GM23338 (cell line): ENCODE measurements around the gene GET3. TPM values are rescaled to one million over a fixed set of nuclear protein-coding genes. Genes with fewer than 3 reads are reported as not detected.

ENCODE experiments used
- ATAC-seq: fragments of 200-7000 bp; cut with Tn5 transposase; 3 replicates; pipeline ENCODE4 v1.9.1; 2020
- DNase-seq: peaks from one replicate; pipeline ENCODE4 v3.0.0-alpha.2; 2015; ENCODE audit warnings: low spot score
- H2AFZ ChIP-seq: fragments of 200-600 bp; sonication (generic); 2 replicates; pipeline ENCODE4 v1.8.0; 2016; ENCODE audit warnings: antibody characterized with exemption, mild to moderate bottlenecking, moderate library complexity
- H3F3A ChIP-seq: fragments of 200-600 bp; sonication (generic); replicated peaks from 2 replicates; pipeline ENCODE4 v1.8.0; 2017; ENCODE audit warnings: antibody characterized with exemption, mixed run types, low read depth
- H3K27ac ChIP-seq: fragments of 200-600 bp; sonication (generic); 2 replicates; pipeline ENCODE4 v1.6.1; 2016; ENCODE audit warnings: low read depth
- H3K27me3 ChIP-seq: fragments of 200-600 bp; sonication (generic); 2 replicates; pipeline ENCODE4 v1.8.0; 2016; ENCODE audit warnings: mild to moderate bottlenecking, mixed run types, moderate library complexity; ENCODE audit not compliant: insufficient read depth
- H3K36me3 ChIP-seq: fragments of 200-600 bp; sonication (generic); 2 replicates; pipeline ENCODE4 v1.8.0; 2016; ENCODE audit warnings: mild to moderate bottlenecking; ENCODE audit not compliant: insufficient read depth
- H3K4me1 ChIP-seq: fragments of 200-600 bp; sonication (generic); 2 replicates; pipeline ENCODE4 v1.8.0; 2016; ENCODE audit warnings: mild to moderate bottlenecking, moderate library complexity; ENCODE audit not compliant: insufficient read depth
- H3K4me2 ChIP-seq: fragments of 200-600 bp; sonication (generic); 2 replicates; pipeline ENCODE4 v1.7.1; 2017; ENCODE audit warnings: mixed run types
- H3K4me3 ChIP-seq: fragments of 200-600 bp; sonication (generic); 2 replicates; pipeline ENCODE4 v1.6.1; 2016; ENCODE audit warnings: mixed run types
- H3K79me2 ChIP-seq: fragments of 200-600 bp; sonication (generic); replicated peaks from 2 replicates; pipeline ENCODE4 v1.8.0; 2017; ENCODE audit warnings: mild to moderate bottlenecking; ENCODE audit not compliant: insufficient read depth
- H3K9me2 ChIP-seq: fragments of 200-600 bp; sonication (generic); 2 replicates; pipeline ENCODE4 v1.8.0; 2017; ENCODE audit not compliant: insufficient read depth
- H4K20me1 ChIP-seq: fragments of 200-600 bp; sonication (generic); replicated peaks from 2 replicates; pipeline ENCODE4 v1.8.0; 2017; ENCODE audit warnings: mild to moderate bottlenecking; ENCODE audit not compliant: insufficient read depth
- H3K27ac Mint-ChIP-seq: 2 replicates; pipeline ENCODE4 v1.8.0; 2020; ENCODE audit warnings: inconsistent platforms, mild to moderate bottlenecking, moderate library complexity, mixed read lengths
- H3K27me3 Mint-ChIP-seq: 3 replicates; pipeline ENCODE4 v1.8.0; 2022; ENCODE audit warnings: low read depth, mild to moderate bottlenecking, moderate library complexity, mixed read lengths, inconsistent platforms; ENCODE audit not compliant: insufficient read depth, poor library complexity
- H3K36me3 Mint-ChIP-seq: 3 replicates; pipeline ENCODE4 v1.8.0; 2021; ENCODE audit warnings: low read depth, mild to moderate bottlenecking, inconsistent platforms, moderate library complexity, mixed read lengths
- H3K4me1 Mint-ChIP-seq: 3 replicates; pipeline ENCODE4 v1.8.0; 2020; ENCODE audit warnings: mild to moderate bottlenecking, inconsistent platforms, mixed read lengths
- H3K4me3 Mint-ChIP-seq: 3 replicates; pipeline ENCODE4 v1.8.0; 2021; ENCODE audit warnings: moderate library complexity, mild to moderate bottlenecking, inconsistent platforms, mixed read lengths
- H3K9me3 Mint-ChIP-seq: 3 replicates; pipeline ENCODE4 v1.8.0; 2020; ENCODE audit warnings: moderate library complexity, mild to moderate bottlenecking, inconsistent platforms, mixed read lengths
- CTCF ChIP-seq, 2 experiments: fragments of 200-600 bp in 1 of 2; sonication (generic) in 1 of 2; conservative IDR thresholded peaks; 2 replicates each; pipeline versions ENCODE4 v1.5.1 to v1.6.1; 2016 to 2017; ENCODE audit warnings: antibody characterized with exemption in 2 of 2, low read depth in 2 of 2, mild to moderate bottlenecking in 2 of 2, moderate library complexity in 1 of 2
- ETS1 ChIP-seq: IDR thresholded peaks from 2 replicates; pipeline ENCODE4 v1.6.1; 2016; ENCODE audit warnings: antibody characterized with exemption
- EZH2 ChIP-seq: fragments of 200-600 bp; sonication (generic); IDR thresholded peaks from one replicate; pipeline ENCODE4 v1.8.0; 2017; ENCODE audit warnings: antibody characterized with exemption, mild to moderate bottlenecking, low read depth; ENCODE audit not compliant: unreplicated experiment
- EZH2phosphoT487 ChIP-seq: fragments of 200-600 bp; sonication (generic); IDR thresholded peaks from one replicate; pipeline ENCODE4 v1.8.1; 2018; ENCODE audit warnings: antibody characterized with exemption; ENCODE audit not compliant: unreplicated experiment
- JUNB ChIP-seq: IDR thresholded peaks from one replicate; pipeline ENCODE4 v1.6.1; 2016; ENCODE audit warnings: antibody characterized with exemption; ENCODE audit not compliant: unreplicated experiment
- POLR2AphosphoS5 ChIP-seq: IDR thresholded peaks from 2 replicates; pipeline ENCODE4 v1.6.1; 2016; ENCODE audit warnings: antibody characterized with exemption, low read depth
- REST ChIP-seq: IDR thresholded peaks from one replicate; pipeline ENCODE4 v1.6.1; 2018; ENCODE audit warnings: antibody characterized with exemption; ENCODE audit not compliant: unreplicated experiment
- STAT1 ChIP-seq: IDR thresholded peaks from one replicate; pipeline ENCODE4 v1.6.1; 2016; ENCODE audit warnings: antibody characterized with exemption; ENCODE audit not compliant: unreplicated experiment
- ZNF462 ChIP-seq: fragments of 250-450 bp; sonication (Bioruptor Pico); IDR thresholded peaks from 2 replicates; pipeline ENCODE4 v1.5.0; 2020; ENCODE audit warnings: mild to moderate bottlenecking, moderate library complexity
- polyA plus RNA-seq: library from polyadenylated mRNA; unstranded; fragments of >200 nt; fragmentation: Nextera tagmentation; extraction: Ambion mirVana; gene quantifications from 2 replicates; pipeline ENCODE4 v1.2.1, GENCODE V29; 2016
- total RNA-seq: library from RNA; depleted of rRNA; stranded (reverse); fragments of >200 nt; shearing (Covaris generic); gene quantifications from 2 replicates; pipeline ENCODE4 v1.2.3, GENCODE V29; 2014

Gene GET3
- total and polyA plus RNA-seq, 2 experiments from 2014 or later: 90.4 to 109 TPM

- H3K27me3 Mint-ChIP-seq: peaks cover 46% of the 10 kb centered on the region
- H3K27ac Mint-ChIP-seq: no peak overlapping the region
- Histone ChIP-seq H2AFZ (peak overlapping the region; percentile 78), H3K79me2 (no peaks in the 10 kb centered on the region), H3F3A (peaks cover 29% of the 10 kb centered on the region; the same call in 1 of the 2 replicates), H3K4me1 (peaks cover 34% of the 10 kb centered on the region), H4K20me1 (no peaks in the 10 kb centered on the region), H3K36me3 (no peaks in the 10 kb centered on the region), H3K27ac (peak overlapping the region; percentile 87), H3K9me2 (no peaks in the 10 kb centered on the region), H3K4me2 (peak overlapping the region; percentile 96), H3K4me3 (peak overlapping the region; percentile 83), H3K27me3 (peaks cover 27% of the 10 kb centered on the region)
- peaks cover 3% of the 10 kb centered on the region; the same call in 2 of the 3 replicates for H3K9me3 Mint-ChIP-seq
- H3K4me1 Mint-ChIP-seq: peaks cover 27% of the 10 kb centered on the region
- peak; percentile 44 for ATAC-seq
- H3K4me3 Mint-ChIP-seq: peak overlapping the region; percentile 85
- TF ChIP-seq REST: no peak
- TF ChIP-seq STAT1: no peak
- TF ChIP-seq JUNB: no peak
- TF ChIP-seq EZH2: no peak
- no peak for TF ChIP-seq EZH2phosphoT487
- no peak for TF ChIP-seq CTCF (conservative IDR thresholded peaks at IDR 0.05; ENCODE audit: low read depth in 2 of 2)
- TF ChIP-seq ZNF462 (CRISPR knock-in tag): no peak
- peak; percentile 50; the same call in 1 of the 2 replicates for TF ChIP-seq POLR2AphosphoS5
- 0 out of 2 replicates have a peak, but pooled peaks have one; percentile 21 for TF ChIP-seq ETS1
- DNase-seq: peak; percentile 98
- H3K36me3 Mint-ChIP-seq: peaks cover 3% of the 10 kb centered on the region; the same call in 1 of the 3 replicates
Measured at GRCh38 chr19:12789904-12790619, 52.8 kb downstream of the GET3 start.
